Measurements from ENCODE around the gene COL19A1.

Gene COL19A1

GRCh38 chr6:70225055-70225454 lies 358.7 kb downstream of the COL19A1 start:
- DNase-seq (ENCODE audit: low spot score): no peak

- DNase-seq (ENCODE audit: low spot score): no peak
Measured at GRCh38 chr6:70231311-70231710, 365.0 kb downstream of the COL19A1 start.

- DNase-seq (ENCODE audit: low spot score): no peak
Measured at GRCh38 chr6:70234561-70235236, 368.3 kb downstream of the COL19A1 start.

- no peak for DNase-seq (ENCODE audit: low spot score)
Measured at GRCh38 chr6:70236343-70236742, 370.0 kb downstream of the COL19A1 start.

- DNase-seq (ENCODE audit: low spot score): no peak
Measured at GRCh38 chr6:70241031-70241430, 374.7 kb downstream of the COL19A1 start.

- no peak for DNase-seq (ENCODE audit: low spot score)
Measured at GRCh38 chr6:70241991-70242420, 375.6 kb downstream of the COL19A1 start.

GRCh38 chr6:70246118-70246517 lies 379.8 kb downstream of the COL19A1 start:
- DNase-seq (ENCODE audit: low spot score): no peak

- DNase-seq (ENCODE audit: low spot score): no peak
Measured at GRCh38 chr6:70252604-70253003, 386.2 kb downstream of the COL19A1 start.

- DNase-seq (ENCODE audit: low spot score): no peak
Measured at GRCh38 chr6:70253923-70254322, 387.6 kb downstream of the COL19A1 start.

GRCh38 chr6:70254784-70255183 lies 388.4 kb downstream of the COL19A1 start:
- DNase-seq (ENCODE audit: low spot score): no peak

GRCh38 chr6:70257768-70258273 lies 391.5 kb downstream of the COL19A1 start:
- no peak for DNase-seq (ENCODE audit: low spot score)

GRCh38 chr6:70258483-70258882 lies 392.1 kb downstream of the COL19A1 start:
- DNase-seq (ENCODE audit: low spot score): no peak
